Non-pigmented ciliary epithelial cell (primary cell): ENCODE measurements around the gene SAPCD2.
"Not testable (repeated sequence)": the region's sequence is repeated elsewhere in the genome, so short reads cannot be mapped to it uniquely, and the experiment has no call there.

ENCODE experiments used
- DNase-seq: peaks from one replicate; pipeline ENCODE4 v3.0.0-alpha.2; 2010; ENCODE audit warnings: low read depth

SAPCD2 gene

DNA sequence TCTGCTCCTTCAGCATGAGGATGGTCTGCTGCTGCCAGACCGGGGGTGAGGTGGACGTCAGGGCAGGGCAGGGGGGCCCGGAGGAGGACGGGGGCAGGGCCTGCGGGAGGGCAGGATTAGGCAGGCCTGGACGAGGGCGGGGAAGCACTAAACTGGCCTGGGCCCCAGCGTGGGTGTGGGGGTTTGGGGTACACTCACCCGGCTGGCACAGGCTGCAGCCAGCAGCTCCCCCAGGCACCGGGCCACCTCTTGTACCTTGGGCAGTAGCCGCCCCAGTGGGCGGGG lies 5.5 kb downstream of the SAPCD2 start:
- no peak for DNase-seq

DNA sequence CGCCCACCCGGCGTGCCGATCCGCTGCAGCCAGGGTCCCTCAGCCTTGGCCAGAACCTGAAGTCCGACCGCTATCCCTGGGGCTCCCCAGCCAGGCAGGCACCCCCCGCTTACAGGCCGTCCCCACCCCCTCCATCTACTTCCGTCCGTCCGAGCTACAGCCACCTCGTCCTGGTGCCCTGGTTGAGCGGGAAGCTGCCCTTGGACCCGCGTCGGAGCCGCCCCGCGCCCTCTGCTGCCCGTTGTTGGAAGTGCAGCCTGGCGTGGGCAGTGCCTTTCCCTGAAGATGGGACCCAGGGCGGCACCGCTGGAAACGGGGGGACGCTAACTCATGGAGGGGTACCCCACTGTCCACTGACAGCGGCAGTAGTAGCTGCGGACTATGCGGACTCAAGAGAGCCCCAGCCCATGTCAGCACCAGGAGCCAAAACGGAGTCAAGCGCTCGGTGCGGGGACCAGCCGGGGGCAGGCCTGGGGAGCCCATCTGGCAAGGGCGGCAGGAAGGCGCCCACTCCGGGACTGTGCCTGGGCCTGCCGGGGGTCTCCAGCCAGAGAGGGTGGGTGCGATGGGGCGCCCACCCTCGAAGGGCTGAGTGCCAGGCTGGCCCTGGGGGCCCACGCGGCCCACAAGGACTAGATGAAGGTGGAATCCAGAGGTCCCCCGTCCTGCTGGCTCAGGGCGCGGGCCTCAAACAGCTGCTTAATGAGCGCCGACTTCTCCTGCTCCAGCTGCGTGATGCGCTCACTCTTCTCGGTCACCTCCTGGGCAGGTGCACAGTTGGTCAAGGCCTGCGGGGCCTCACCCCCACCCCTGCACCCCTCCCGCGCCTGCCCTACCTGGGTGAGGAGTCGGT lies 6.1 kb downstream of the SAPCD2 start:
- no peak for DNase-seq

DNA sequence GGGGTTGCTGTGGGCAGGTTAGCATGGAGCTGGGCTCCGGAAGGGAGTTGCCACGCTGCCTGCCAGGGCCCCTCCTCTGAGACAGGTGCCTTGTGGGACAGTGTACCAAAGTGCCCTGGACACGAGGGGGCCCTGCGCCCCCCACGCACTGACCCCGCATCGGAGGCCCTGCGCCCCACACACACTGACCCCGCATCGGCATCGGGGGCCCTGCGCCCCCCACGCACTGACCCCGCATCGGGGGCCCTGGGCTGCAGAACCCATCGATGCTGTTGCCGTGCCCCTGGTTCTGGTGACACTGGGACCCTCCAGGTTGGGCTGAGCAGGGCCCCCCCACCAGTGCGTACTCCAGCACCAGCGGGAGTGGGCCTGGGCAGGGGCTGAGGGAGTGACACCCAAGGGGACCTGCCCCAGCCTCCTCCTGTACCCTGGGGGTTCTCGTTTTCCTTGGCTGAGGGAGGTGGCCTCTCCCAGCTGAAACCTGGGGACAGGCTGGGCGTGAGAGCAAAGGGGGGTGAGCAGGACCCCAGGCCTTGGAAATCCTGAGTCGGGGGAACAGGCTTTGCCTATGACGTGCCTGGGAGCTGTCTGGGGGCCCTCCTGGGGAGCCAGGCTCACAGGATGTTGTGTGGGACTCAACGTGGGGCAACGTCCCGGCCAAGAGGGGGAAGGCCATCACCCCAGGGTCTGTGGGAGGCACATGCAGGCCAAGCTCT lies 6.9 kb downstream of the SAPCD2 start:
- no peak for DNase-seq

DNA sequence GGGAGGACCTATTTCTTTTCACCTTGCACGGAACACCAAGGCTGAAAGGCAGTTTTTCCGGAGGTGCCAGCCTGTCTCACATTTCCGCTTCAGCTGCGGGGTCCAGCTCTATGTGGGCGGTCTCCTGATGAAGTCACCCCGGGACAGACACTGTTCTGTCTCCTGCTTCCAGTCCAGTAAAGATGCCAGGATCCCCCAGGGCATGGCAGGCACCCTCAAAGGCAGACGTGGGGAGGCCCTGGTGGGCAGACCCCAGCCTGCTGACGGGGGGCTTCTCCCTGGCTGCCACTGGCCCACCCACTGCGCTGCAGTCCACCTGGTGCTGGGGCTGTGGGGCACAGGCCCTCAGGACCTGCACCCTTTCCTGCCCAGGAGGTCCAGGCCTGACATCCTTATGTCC lies 7.6 kb downstream of the SAPCD2 start:
- not testable (repeated sequence) for DNase-seq

DNA sequence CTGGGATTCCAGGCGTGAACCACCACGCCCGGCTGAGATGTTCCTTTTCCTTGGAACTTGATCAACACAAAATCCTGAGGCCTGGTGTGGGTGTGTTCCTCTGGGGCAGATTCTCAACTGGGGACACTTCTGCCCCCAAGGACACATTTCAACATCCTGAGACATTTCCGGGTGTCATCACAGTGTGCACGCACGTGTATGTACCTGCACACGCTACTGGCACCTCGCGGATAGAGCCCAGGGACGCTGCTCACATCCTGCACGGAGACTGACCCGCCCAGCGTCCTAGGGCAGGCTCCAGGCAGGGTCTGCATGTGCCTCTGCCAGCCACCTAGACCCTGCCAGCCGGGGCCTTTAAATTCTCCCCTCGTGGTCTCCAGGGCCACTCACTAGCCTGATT lies 8.0 kb downstream of the SAPCD2 start:
- no peak for DNase-seq

DNA sequence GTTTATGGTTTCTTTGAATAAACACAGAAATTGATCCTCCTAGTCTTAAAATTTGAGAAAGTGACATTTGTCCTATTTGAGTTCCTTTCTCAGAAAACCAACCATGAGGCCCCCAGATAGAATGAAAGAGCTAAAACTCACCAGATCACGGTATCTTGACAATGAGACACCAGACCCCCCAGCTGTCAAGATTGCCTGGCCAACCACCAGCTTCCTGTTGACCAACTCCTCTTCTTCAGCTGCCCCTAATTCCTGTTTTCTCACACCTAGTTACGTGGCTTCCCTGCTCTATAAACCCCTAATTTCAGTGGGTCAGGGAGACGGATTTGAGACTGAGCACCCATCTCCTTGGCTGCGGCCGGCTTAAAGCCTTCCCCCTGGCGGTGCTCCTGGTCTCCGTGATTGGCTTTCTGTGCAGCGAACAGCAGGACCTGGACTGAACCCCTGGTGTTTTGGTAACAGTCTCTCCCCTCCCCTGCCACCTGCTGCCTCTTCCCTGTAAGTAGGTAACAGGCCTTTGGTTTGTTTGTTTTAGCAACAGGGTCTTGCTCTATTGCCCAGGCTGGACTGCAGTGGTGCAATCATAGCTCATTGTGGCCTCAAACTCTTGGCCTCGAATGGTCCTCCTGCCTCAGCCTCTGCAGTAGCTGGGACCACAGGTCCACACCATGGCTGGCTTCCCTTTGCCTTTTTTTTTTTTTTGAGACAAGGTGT lies 11.7 kb downstream of the SAPCD2 start:
- DNase-seq = no peak

DNA sequence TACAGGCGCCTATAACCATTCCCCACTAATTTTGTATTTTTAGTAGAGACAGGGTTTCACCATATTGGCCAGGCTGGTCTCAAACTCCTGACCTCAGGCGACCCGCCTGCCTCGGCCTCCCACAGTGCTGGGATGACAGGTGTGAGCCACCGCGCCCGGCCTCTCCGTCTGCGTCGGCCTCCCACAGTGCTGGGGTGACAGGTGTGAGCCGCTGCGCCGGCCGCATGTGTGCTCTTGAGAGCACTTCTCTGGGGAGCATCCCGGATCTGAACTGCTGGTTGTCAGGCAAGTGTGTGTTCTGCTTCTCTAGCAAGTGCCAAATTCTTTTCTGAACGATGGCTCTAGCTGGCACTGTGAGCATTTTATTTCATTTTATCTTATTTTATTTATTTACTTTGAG lies 12.8 kb downstream of the SAPCD2 start:
- DNase-seq = no peak

DNA sequence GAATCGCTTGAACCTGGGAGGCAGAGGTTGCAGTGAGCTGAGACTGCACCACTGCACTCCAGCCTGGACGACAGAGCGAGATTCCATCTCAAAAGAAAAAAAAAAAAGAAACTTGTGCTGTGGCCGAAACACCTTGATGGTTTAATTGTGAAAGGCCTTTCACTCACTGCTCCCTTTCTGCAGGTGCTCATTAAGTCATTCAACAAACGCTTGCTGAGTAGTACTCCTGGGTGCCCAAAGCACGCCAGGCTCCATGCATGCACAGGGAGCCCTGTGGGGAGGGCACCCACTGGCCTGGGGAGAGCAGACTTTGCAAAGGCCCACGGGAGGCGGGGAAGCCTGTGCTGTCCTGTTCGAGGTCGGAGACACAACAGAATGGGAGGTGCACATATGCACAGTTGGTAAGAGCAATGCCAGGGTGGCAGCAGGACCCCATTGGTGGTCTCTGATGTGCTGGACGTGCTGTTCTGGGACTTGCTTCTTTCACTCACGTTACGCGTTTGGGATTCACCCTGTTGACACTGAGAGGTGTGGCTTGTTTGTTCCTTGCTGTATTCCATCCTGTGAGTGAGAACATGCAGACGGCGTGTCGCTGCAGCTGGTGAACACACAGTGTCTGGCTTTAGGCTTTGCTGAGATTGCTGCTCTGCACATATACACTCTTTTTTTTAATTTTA lies 13.5 kb downstream of the SAPCD2 start:
- DNase-seq = no peak

DNA sequence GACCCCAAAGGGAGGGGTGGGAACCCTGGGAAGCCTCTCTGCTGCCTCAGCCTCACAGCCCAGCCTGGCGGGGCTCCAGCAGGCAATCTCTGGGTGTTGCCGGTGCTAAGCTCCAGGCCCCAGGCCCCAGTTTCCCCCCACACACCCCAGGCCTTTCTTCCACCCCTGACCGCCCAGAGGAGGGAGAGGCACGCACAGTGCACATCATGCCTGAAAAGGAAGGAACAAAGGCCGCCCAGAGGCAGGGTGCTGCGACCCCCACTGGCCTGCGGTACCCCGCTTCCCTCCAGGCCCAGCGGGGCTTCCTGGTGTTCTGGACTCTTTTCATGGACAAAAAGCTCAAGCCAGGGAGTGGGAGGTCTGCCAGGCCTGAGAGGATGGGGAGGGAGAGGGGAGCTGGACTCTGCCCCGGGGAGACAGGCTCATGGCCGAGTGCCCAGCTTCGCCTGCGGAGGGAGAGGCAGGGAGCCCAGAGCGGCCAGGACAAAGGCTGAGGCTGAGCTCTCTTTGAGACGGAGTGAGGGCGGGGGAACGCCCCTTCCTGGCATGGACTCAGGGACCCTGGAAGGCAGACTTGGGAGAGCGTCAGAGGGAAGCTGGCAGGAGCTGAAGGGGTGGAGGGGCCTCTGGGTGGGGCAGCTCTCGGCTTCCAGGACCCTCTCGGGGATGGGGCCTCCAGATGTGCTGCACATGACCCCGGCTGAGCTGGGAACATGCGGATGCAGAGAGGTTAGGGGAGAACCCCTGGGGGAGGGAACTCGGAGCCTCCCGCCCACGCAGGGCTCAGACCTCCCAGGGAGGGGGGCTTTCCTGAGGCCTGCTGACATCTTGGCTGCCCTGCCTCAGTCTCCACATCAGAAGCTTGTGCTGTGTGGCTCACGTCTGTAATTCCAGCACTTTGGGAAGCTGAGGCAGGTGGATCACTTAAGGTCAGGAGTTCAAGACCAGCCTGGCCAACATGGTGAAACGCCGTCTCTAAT lies 14.7 kb downstream of the SAPCD2 start:
- no peak for DNase-seq

DNA sequence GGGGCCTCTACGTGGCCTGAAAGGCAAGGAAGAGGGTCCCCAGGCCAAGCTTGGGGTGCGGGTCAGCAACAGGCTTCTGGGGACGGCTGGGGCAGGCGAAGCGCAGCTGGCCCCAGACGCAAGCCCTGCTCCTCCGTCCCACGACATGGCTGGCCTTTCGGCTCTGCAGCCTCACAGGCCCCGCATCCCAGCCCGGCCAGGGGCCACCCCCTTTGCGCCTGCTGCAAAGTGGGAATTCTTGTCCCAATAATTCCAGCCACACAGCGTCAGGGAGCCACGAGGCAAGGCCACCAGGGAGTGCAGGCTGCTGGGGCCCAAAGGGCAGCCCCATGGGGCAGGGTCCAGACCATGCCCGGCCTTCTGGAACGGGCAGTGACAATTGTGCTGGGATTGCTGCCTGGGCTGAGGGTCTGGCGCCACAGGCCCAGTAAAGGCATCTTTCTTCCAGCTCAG lies 15.4 kb downstream of the SAPCD2 start:
- DNase-seq = no peak

DNA sequence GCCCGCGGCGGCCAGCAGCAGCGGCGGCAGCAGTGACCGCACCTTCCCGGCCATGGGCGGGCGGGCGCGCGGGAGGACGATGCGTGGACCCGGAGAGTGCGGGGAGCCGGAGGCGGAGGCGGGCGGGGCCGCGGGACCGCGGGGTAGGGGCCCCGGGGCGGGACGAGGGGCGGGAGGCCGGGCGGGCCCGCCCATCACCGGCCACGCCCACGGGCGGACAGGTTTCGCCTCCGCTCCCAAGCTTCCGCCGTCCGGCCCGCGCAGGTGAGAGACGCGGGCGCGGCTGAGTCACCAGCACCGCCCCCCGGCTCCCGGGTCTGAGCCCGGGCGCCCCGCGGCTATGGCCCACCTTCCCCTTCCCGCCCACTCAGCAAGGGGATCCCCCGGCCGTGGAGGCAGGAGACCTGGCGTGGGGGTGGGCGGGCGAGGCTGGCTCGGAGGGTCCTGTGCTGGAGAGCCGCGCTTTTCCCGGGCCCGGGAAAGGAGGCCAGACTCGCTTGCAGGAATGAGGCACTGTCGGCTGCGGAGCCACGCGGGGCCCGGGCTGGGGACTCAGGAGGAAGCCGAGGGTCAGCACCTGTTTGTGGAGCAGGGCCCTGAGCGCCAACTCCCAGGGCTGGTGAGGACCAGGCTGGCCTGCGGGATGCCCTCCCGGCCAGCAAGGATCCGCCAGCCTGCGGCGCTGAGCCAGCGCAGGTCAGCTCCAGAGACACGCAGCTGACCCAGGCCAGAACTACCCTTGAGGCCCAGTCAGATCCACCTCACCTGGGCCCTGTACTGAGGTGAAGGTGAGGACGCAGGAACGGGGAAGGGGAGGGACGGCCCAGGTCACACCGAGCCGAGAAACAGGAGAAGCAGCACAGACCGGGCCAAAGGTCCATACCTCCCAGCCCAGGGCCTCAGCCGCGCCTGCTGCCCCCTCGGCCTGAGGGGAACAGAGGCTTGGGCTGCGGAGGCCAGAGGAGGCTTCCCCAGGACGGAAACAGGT lies 16.1 kb downstream of the SAPCD2 start, which contains the start of gene ENTPD2:
ENTPD2 (minus strand) TSS at position 118 of the 988 bp plus-strand sequence; CDS start at position 54, 64 bp downstream.
- no peak for DNase-seq

DNA sequence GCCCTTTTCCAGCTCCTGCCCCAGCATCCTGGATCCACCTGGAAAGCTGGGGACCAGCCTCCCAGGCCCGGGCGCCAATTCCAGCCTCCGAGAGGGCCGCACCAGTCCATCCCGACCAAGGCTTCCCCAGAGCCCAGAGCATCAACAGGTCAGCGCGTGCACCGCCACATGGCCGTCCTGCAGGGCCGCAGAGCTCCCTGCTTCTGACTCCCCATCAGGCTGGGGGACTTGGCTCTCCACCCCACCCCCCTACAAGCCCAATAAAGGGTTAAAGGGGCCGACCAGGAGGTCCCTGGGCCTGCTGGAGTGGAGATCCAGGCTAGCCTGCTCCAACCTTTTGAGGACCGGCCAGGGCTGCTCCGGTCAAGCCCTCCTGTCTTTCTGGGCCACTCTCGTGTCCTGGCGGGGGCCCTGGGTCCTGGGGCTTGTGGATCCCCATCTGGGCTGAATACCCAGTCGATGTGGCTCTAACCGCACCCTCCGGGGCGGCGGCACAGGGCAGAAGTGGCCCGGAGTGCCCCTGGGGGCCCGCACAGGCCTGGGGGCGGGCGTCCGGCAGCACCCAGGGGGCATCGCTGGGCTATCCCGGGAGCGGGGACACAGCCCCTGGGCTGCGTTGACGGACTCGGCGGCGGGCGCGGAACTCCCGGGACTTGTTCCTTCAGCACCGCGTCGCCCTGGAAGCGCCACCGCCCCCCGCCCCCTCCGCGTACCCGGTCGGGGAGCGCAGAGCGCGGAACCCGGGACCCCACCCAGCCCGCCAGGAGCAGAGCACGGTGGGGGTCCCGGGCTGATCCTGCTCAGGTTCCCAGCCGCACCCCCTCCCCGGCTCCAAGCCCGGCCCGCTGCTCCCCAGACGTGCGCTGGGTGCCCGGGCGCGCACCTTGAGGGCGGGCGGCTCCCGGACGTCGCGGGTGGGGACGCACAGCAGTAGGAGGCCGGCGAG lies 17.1 kb downstream of the SAPCD2 start:
- no peak for DNase-seq

DNA sequence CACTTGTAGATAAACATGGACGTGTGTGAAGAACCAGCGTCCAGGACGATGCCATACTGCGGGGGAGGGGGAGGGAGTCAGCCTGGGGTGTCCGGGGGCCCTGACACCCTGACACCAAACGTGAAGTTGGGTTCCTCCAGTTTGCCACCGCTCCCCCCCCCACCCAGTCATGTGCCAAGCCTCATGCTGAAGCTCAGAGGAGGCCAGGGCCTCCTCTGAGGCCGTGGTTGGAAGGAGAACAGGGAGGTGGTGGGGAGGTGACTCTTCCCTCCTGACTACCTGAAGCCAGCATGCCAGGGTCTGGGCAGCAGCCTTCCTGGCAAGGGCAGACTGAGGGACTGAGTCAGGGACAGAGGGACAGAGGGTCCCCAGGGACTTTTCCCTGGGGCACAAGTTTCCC lies 18.1 kb downstream of the SAPCD2 start:
- no peak for DNase-seq

DNA sequence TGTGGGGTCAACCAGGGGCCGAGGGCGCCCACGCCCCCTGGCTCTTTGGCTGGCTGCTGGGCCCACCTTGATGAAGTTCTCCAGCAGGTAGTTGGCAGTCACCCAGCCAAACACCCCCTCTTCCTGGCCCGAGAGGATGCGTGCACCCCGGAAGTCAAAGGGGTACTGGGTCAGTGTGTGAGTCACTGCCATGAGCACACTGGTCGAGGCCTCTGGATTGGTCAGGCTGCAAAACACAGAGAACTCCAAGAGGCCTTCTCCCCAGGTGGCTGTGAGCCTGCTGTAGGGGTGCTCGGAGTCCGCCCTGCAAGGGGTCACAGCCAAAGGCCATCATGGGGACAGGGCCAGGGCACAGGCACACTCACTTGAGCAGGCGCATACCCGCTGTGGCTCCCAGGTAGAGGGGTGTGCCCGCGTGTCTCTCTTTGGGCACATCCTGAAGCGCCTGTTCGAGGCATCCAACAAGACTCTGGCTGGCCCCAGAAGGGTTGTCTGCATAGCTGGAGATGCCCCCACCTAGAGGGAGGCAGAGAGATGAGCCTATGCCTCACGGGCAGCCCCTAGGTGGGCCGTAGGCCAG lies 19.1 kb downstream of the SAPCD2 start:
- no peak for DNase-seq

DNA sequence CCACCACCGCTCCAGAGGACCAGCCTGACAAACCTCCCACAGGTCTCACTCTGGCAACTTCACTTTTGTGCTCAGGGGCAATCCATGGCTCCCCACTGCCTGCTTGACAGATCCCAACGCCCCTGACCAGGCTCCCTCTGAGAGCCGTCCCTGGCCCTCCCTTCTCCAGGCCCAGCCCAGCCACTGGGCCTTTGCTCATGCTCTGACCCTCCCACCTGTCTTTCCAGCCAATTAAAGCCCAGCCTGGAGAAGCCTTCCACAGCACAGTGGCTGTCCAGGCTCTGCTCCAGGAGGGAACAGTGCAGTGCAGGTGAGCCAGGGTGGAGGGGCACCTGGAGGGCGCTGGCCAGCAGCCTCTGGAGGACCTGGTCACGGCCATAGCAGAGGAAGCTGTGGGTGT lies 19.8 kb downstream of the SAPCD2 start:
- DNase-seq = no peak

DNA sequence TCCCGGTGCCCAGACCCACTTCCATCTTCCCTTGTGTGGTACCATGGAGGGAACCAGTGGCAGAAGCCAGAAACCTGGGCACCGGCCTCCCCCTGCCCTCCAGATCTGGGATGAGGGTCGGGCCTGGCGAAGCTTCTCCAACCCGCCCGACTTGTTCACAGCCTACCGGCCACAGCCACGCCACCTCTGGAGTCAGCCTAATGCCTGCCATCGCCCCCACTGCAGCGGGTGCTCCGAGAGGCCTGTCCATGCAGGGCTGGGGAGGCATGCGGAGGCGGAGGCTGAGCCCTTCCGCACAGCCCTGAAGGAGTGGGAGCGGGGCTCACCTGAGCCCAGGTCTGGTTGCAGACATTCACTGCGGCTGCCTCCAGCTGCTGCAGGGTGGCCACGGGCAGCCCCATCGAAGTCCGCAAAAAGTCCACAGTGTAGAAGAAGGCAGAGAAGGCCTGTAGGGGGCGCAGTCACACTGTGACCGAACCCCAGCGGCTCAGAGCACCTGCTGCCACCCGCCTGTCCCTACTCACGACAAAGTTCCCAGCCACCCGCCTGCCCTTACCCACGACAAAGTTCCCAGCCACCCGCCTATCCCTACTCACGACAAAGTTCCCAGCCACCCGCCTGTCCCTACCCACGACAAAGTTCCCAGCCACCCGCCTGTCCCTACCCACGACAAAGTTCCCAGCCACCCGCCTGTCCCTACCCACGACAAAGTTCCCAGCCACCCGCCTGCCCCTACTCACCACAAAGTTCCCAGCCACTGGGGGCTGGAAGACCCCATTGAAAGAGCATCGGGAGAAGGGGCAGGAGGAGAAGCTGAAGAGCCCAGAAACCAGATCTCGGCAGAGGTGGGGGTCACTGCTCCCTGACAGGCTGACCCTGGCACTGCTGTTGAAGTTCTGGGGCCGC lies 20.6 kb downstream of the SAPCD2 start:
- no peak for DNase-seq
